Activated naive CD8-positive, alpha-beta T cell treated with anti-CD3 and anti-CD28 coated beads, Interleukin-2, amount 10 ng/mL, durations not matched to agents 7 days and 5 days (primary cell): ENCODE data around the gene UNC93A. TPM values are rescaled to one million over a fixed set of nuclear protein-coding genes. Genes with fewer than 3 reads are reported as not detected.
"Not testable (repeated sequence)": the region's sequence is repeated elsewhere in the genome, so short reads cannot be mapped to it uniquely, and the experiment has no call there.

Source experiments
- ATAC-seq: fragments of 150-1000 bp; cut with Tn5 transposase; one replicate; pipeline ENCODE4 v1.10.0; 2021; ENCODE audit warnings: low read depth, moderate library complexity
- POLR2A ChIA-PET: fragments of 350-600 bp; sonication (Branson Sonifier 250); formaldehyde crosslinking; loops from one replicate; lab custom pipeline; 2021; ENCODE audit warnings: antibody characterized with exemption; lab: Charles Lee
- DNase-seq: peaks from one replicate; pipeline ENCODE4 v3.0.0; 2021
- H3K27ac Mint-ChIP-seq: one replicate; pipeline ENCODE4 v1.8.0; 2022; ENCODE audit warnings: mild to moderate bottlenecking, mixed read lengths
- H3K27me3 Mint-ChIP-seq: one replicate; pipeline ENCODE4 v1.8.0; 2022; ENCODE audit warnings: mild to moderate bottlenecking, moderate library complexity, mixed read lengths
- H3K36me3 Mint-ChIP-seq: one replicate; pipeline ENCODE4 v1.8.0; 2021; ENCODE audit warnings: mild to moderate bottlenecking, mixed read lengths
- H3K4me1 Mint-ChIP-seq: one replicate; pipeline ENCODE4 v1.8.0; 2021; ENCODE audit warnings: mixed read lengths
- H3K4me3 Mint-ChIP-seq: one replicate; pipeline ENCODE4 v1.8.0; 2022; ENCODE audit warnings: mild to moderate bottlenecking, moderate library complexity, mixed read lengths
- H3K9me3 Mint-ChIP-seq: one replicate; pipeline ENCODE4 v1.8.0; 2021; ENCODE audit warnings: mixed read lengths
- total RNA-seq, 2 experiments: library from RNA; stranded (reverse); gene quantifications; one replicate each; pipeline ENCODE4 v1.2.3, GENCODE V29; 2021

Gene UNC93A
- total RNA-seq, 2 experiments from 2014 or later, result not detected

DNA sequence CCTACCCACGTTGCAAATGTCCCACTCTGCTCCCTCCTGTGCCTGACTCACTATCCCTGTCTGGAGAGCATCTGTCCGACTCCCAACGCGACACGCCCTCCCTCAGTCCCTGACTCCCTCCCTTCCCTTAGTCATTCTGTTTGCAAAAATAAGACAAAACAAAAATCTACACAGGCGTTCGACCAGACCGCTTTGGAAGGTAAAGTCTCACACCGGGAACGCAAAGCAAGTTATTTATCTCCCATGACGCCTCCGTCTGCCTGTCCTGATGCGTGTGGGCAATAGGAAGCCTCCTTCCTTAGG lies 29.6 kb downstream of the UNC93A start:
- H3K36me3 Mint-ChIP-seq, DNase-seq, H3K27me3 Mint-ChIP-seq, ATAC-seq, H3K4me3 Mint-ChIP-seq, H3K27ac Mint-ChIP-seq, H3K9me3 Mint-ChIP-seq, POLR2A ChIA-PET, H3K4me1 Mint-ChIP-seq: not testable (repeated sequence)

DNA sequence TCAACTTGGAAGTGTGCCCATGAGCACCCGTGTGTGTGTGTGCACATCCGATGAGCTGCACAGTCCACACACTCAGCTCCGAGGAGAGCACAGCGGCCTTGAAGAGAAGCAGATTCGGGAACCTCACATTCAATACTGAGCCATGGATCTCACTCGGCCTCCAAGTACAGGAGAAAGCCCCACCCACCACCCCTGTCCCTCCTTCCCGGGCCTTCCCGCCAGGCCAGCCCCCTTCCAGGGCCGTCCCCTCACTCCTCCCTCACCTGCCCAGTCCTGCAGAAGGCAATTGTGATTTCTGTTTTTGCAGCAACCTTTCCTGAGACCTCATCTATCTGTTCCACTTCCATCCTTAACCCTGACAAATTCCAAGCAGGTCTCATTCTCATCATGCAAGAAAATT lies 30.1 kb downstream of the UNC93A start:
- DNase-seq, POLR2A ChIA-PET, ATAC-seq, H3K4me3 Mint-ChIP-seq, H3K36me3 Mint-ChIP-seq, H3K27ac Mint-ChIP-seq, H3K27me3 Mint-ChIP-seq, H3K9me3 Mint-ChIP-seq, H3K4me1 Mint-ChIP-seq: not testable (repeated sequence)

DNA sequence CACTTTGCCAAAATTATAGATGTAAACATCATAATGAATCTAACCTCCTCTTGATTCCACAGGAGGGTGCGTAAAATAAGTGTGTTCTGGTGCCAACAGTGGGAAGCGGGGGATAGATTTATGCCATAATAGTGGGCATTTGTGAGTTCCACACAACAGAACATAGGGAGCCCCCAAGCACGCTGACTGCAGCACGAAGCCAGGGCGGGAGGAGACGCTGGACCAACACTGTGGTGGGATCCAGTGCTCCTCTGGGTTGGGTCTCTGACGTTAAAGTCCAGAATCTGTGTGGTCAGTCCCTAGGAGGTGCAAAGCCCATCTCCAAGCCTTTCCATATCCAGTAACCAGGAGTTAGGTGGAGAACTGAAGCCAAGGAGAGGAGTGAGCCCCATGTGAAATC lies 32.0 kb downstream of the UNC93A start:
- no peak overlapping the region for H3K4me3 Mint-ChIP-seq
- no peaks in the 10 kb centered on the region for H3K36me3 Mint-ChIP-seq
- no peak for DNase-seq
- H3K4me1 Mint-ChIP-seq, result no peaks in the 10 kb centered on the region
- no peak for ATAC-seq
- H3K27ac Mint-ChIP-seq, result no peak overlapping the region
- no peaks in the 10 kb centered on the region for H3K9me3 Mint-ChIP-seq
- H3K27me3 Mint-ChIP-seq, result peaks cover 5% of the 10 kb centered on the region
- POLR2A ChIA-PET, result no interaction called here

DNA sequence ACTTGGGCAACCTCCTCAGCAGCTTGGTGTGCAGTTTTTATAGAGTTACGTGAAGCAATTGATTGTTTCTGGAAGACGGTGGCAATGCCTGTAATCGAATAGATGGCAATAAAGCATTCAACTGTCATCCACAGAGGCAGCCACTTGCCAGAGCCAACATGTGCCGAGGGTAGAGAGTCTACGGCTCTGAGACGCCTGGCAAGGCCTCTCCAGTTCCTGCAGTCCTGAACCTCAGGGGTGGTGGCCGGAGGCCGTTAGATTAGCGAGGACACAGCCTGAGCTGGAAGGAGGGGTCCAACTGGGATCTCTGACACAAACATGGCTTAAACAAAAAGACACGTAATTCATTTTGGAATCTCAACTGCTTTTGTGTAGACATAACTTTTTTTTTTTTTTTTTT lies 33.0 kb downstream of the UNC93A start:
- Mint-ChIP-seq H3K4me3 (no peak overlapping the region), H3K27ac (no peak overlapping the region), H3K4me1 (no peaks in the 10 kb centered on the region), H3K36me3 (no peaks in the 10 kb centered on the region), H3K9me3 (no peaks in the 10 kb centered on the region), H3K27me3 (peaks cover 5% of the 10 kb centered on the region)
- DNase-seq (no peak), ATAC-seq (no peak)
- POLR2A ChIA-PET, result no interaction called here

DNA sequence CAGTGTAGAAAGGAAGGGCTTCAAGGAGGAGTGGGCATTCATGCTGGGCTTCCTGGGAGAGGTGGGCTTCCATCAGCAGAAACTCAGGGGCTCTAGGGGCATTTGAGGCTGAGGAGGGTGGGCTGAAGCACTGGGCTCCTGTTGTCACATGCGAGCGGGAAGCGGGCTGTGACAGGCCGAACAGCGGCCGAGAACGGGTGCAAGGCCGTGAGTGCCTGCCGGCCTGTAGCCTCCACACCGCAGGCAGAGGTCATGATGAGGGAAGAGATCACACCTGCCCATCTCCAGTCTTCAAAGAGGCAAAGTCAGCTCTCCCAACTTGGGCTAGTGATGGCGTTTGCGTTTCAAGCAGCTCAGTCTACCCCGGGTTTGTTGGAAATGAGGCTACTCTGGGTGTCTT lies 34.7 kb downstream of the UNC93A start:
- Mint-ChIP-seq H3K4me1 (no peaks in the 10 kb centered on the region), H3K9me3 (no peaks in the 10 kb centered on the region), H3K27me3 (peaks cover 5% of the 10 kb centered on the region), H3K4me3 (no peak overlapping the region), H3K27ac (no peak overlapping the region), H3K36me3 (no peaks in the 10 kb centered on the region)
- ATAC-seq, result no peak
- no peak for DNase-seq
- POLR2A ChIA-PET, result no interaction called here

DNA sequence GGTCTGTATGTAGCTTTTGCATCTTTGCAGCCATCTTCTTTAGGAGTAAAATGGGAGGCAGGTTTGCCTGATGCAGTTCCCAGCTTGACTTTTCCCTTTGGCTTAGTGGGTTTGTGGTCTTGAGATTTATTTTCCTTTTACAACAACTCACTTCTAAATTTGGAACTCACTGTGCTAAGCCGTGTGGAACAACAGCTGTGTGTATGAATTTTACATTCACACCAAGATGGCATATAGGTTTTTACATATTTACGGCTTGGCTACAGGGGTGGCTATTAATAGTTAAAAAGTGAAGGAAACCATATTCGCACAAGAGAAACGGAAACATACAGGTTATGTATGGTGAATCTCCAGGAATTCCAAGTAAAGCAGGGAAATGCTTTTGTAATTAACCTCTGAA lies 36.3 kb downstream of the UNC93A start:
- H3K36me3 Mint-ChIP-seq, result no peaks in the 10 kb centered on the region
- H3K9me3 Mint-ChIP-seq, result no peaks in the 10 kb centered on the region
- DNase-seq (no peak), ATAC-seq (no peak)
- POLR2A ChIA-PET, result no interaction called here
- H3K27me3 Mint-ChIP-seq, result peaks cover 6% of the 10 kb centered on the region
- H3K27ac Mint-ChIP-seq, result no peak overlapping the region
- H3K4me1 Mint-ChIP-seq, result no peaks in the 10 kb centered on the region
- no peak overlapping the region for H3K4me3 Mint-ChIP-seq

DNA sequence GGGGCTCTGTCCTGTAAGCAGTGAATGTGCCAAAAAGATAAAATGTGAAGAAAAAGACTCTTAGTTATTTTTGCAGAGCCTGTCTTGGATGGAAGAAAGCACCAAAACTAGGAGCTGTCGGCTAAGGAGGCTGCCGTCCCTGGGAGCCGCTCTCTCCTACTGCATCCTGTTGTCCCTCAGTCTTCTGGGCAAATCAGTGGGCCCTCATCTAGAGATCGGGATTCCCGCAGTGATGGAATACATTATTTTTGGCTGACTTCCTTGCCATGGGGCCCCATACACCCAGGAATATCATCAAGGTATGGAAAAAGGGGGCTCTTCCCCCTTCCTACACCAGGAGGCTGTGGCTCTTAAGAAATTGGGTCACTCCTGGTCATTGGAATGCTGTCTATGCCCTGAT lies 37.0 kb downstream of the UNC93A start:
- Mint-ChIP-seq H3K36me3 (no peaks in the 10 kb centered on the region), H3K4me3 (no peak overlapping the region), H3K27ac (no peak overlapping the region), H3K9me3 (no peaks in the 10 kb centered on the region), H3K4me1 (no peaks in the 10 kb centered on the region), H3K27me3 (peaks cover 6% of the 10 kb centered on the region)
- DNase-seq (no peak), ATAC-seq (no peak)
- POLR2A ChIA-PET, result no interaction called here

DNA sequence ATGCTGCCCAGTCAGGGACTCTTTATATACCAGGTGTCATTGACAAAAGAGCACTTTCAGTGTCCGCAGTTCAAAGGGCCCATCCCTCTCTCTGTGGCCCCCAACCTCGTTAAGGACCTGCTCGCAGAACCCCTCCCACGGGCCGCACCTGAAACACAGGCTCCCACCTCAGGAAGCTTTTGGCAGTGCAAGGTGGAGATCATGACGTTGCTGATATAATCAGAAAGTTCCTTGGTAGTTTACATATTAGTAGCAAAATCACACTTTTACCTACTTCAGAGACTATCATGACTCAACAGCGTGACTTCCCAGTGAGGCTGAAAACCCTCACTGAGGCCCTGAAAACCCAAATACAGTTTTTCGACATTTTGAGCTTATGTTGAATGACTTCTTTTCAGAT lies 37.9 kb downstream of the UNC93A start:
- DNase-seq (no peak), ATAC-seq (no peak)
- Mint-ChIP-seq H3K4me1 (no peaks in the 10 kb centered on the region), H3K4me3 (no peak overlapping the region), H3K9me3 (no peaks in the 10 kb centered on the region), H3K27ac (no peak overlapping the region), H3K36me3 (no peaks in the 10 kb centered on the region), H3K27me3 (peaks cover 6% of the 10 kb centered on the region)
- POLR2A ChIA-PET, result no interaction called here

DNA sequence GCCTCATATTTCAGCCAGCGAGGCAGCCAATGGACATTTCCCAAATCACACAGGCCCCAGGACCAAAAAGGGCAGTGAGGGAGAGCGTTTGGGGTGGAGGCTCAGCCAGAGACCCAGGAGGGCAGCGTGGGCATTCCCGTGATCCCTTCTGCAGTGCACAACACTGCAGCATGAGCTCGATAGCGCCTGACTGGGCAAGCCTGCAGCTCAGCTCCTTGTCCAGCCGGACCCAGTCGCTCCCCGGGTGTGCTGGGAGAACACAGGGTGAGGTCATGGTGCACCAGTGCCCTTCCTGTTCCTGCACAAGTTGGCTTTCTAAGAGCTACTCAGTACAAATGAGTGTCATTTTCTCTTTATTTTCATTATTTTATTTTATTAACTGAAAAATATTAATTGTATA lies 39.6 kb downstream of the UNC93A start:
- Mint-ChIP-seq H3K4me3 (no peak overlapping the region), H3K4me1 (no peaks in the 10 kb centered on the region), H3K27me3 (peaks cover 7% of the 10 kb centered on the region), H3K9me3 (no peaks in the 10 kb centered on the region), H3K27ac (no peak overlapping the region), H3K36me3 (no peaks in the 10 kb centered on the region)
- DNase-seq, result no peak
- POLR2A ChIA-PET, result no interaction called here
- no peak for ATAC-seq

DNA sequence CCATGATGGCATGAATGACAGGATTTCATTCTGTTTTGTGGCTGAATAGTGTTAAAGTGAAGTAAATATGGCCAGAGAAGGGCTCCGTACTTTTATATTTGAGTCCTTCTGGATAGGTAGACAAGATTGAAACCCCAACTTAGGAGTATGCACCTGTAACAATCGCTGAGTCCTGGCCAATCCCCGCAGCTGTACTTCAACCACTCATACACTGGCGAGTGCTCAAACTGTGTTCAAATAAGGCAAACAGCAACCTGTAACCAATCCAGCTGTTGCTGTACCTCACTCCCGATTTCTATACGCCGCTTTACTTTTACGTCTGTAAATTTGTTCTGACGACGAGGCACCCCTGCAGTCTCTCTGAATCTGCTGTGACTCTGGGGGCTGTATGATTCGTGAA lies 40.5 kb downstream of the UNC93A start:
- H3K36me3 Mint-ChIP-seq, result no peaks in the 10 kb centered on the region
- no peak for ATAC-seq
- no peak overlapping the region for H3K27ac Mint-ChIP-seq
- H3K9me3 Mint-ChIP-seq, result no peaks in the 10 kb centered on the region
- POLR2A ChIA-PET, result no interaction called here
- peaks cover 7% of the 10 kb centered on the region for H3K27me3 Mint-ChIP-seq
- no peaks in the 10 kb centered on the region for H3K4me1 Mint-ChIP-seq
- DNase-seq, result no peak
- no peak overlapping the region for H3K4me3 Mint-ChIP-seq

DNA sequence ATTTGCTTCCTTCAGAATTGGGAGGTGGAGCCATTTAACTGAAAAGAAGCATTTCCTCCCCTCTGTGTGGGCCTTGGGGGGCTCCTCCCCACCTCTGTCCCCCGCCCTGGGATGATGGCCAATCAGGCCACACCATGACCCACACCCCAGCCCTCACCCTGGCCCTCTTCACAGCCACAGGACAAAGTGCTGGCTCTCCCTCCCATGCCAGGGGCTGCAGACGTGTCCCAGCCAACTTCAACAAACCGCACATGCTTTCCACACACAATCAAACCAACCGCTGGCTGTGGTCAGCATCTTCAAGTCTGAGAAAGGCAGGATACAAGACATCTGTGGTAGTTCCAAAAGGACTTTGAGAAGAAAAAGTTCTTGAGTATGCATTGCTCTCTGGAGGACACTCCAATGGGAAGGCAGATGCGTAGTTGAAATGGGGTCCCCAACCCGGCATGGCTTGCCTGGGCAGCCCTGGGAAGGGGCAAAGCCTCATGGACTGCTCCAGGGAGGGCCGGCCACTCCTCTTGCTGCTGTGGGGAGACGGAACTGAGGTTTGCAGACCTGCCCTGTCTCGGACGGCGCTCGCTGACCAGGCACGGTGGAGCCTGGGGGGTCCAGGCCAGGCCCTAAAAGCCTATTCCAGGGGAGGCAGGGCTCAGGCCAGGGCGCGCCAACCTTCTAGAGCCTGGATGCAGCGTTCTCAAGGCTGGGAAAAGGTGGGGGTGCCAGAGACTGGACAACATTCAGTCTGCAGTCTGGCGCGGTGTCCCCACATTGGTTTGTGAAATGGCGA lies 45.9 kb downstream of the UNC93A start:
- Mint-ChIP-seq H3K27ac (no peak overlapping the region), H3K9me3 (no peaks in the 10 kb centered on the region), H3K36me3 (no peaks in the 10 kb centered on the region), H3K4me1 (no peaks in the 10 kb centered on the region), H3K4me3 (no peak overlapping the region), H3K27me3 (peaks cover 6% of the 10 kb centered on the region)
- DNase-seq (no peak), ATAC-seq (no peak)
- POLR2A ChIA-PET, result no interaction called here

DNA sequence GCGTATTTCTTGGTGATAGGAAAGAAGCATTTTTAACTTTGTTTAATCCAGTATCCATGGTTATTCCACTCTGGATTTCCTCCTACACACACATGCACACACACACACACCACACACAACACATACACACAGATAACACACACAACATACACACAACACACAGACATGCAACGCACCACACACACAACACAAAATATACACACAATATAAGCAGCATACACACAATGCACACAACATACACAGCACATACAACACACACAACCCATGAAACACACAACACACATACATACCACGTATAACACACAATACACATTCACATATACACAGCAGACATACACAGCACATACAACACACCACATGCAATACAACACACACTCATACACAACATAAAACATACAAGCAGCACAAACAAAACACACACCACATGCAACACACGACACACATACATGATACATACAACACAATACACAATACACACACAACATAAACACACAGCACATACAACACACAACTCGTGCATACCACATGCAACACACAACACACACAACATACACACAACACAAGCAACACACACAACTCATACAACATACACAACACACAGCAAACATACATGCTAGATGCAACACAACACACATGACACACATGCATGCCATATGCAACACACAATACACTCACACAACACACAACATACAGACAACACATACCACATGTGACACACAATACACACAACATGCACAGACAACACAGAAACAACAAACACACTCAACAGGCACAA lies 46.7 kb downstream of the UNC93A start:
- no peak for DNase-seq
- Mint-ChIP-seq H3K4me3 (no peak overlapping the region), H3K9me3 (no peaks in the 10 kb centered on the region), H3K4me1 (no peaks in the 10 kb centered on the region), H3K27me3 (peaks cover 6% of the 10 kb centered on the region), H3K36me3 (no peaks in the 10 kb centered on the region), H3K27ac (no peak overlapping the region)
- POLR2A ChIA-PET, result no interaction called here
- ATAC-seq, result no peak

DNA sequence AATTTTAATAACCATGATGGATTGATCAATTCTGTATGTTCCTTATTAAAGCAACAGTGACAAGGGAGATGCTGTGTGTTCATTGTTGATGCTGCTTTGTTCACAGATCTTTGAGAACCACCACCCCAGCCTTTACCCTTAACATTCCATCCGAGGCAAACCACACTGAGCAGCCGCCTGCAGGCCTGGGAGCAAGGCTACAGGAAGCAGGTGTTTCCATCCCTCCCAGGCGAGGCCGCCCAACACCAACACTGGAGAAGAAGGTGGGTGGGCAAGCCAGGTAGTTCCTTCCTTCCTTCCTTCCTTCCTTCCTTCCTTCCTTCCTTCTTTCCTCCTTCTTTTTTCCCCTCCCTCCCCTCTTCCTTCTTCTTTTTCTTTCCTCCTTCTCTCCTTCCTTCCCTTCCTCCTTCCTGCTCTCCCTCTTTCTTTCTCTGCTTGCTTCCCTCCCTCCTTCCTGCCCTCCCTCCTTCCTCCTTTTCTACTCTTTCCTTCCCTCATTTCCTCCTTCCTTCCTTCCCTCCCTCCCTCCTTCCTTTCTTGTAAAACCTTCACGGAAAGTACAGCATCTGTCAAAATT lies 47.5 kb downstream of the UNC93A start:
- no peak for ATAC-seq
- POLR2A ChIA-PET, result no interaction called here
- no peak overlapping the region for H3K4me3 Mint-ChIP-seq

DNA sequence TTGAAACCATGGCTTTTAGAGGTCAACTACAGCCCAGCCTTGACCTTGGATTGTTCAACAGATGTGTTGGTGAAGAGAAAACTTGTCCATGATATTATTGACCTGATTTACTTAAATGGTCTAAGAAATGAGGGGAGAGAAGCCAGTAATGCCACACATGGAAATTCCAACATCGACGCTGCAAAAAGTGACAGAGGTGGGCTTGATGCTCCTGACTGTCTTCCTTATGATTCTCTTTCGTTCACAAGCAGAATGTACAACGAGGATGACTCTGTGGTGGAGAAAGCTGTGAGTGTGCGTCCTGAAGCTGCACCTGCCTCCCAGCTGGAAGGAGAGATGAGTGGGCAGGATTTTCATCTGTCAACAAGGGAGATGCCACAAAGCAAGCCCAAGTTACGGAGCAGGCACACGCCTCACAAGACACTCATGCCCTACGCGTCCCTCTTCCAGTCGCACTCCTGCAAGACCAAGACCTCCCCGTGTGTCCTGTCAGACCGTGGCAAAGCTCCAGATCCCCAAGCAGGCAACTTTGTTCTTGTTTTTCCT lies 50.0 kb downstream of the UNC93A start:
- H3K9me3 Mint-ChIP-seq, result no peaks in the 10 kb centered on the region
- H3K27me3 Mint-ChIP-seq, result peaks cover 14% of the 10 kb centered on the region
- DNase-seq, result no peak
- no peak overlapping the region for H3K27ac Mint-ChIP-seq
- no peak for ATAC-seq
- H3K36me3 Mint-ChIP-seq, result no peaks in the 10 kb centered on the region
- H3K4me3 Mint-ChIP-seq, result no peak overlapping the region
- POLR2A ChIA-PET, result interaction anchor here (1.3 kb wide), 1 partner anchor 10 kb away, joined by 3 read pairs; no protein-coding TSS in a partner anchor
- no peaks in the 10 kb centered on the region for H3K4me1 Mint-ChIP-seq

More for the DNA sequence above, 47.5 kb downstream of the UNC93A start:
- Mint-ChIP-seq H3K27ac (no peak overlapping the region), H3K27me3 (peaks cover 6% of the 10 kb centered on the region), H3K9me3 (no peaks in the 10 kb centered on the region), H3K4me1 (no peaks in the 10 kb centered on the region), H3K36me3 (no peaks in the 10 kb centered on the region)
- DNase-seq, result no peak
